ENCODE data around the gene TSHZ1.
"Not testable (repeated sequence)": the region's sequence is repeated elsewhere in the genome, so short reads cannot be mapped to it uniquely, and the experiment has no call there.

Gene TSHZ1

DNA sequence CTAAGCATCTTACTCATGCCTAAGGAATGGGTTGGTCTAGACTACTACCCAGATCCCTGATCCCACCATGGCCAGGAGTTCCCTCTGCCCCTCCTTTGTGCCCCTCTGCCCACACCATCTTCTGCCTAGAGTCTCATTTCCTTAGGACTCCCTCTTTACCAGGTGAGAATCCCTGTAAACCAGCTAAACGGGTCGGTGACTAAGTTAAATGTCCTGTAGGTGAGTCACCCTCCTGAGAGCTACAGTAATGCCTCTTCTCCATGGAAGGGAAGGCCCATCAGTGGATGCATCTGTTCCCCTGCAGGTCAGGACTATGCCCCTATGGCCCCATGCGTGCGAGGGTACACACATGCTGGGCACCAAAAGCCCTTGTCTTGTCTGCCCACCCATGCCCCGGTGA, 27.1 kb upstream of the TSHZ1 start:
- no peak for DNase-seq

DNA sequence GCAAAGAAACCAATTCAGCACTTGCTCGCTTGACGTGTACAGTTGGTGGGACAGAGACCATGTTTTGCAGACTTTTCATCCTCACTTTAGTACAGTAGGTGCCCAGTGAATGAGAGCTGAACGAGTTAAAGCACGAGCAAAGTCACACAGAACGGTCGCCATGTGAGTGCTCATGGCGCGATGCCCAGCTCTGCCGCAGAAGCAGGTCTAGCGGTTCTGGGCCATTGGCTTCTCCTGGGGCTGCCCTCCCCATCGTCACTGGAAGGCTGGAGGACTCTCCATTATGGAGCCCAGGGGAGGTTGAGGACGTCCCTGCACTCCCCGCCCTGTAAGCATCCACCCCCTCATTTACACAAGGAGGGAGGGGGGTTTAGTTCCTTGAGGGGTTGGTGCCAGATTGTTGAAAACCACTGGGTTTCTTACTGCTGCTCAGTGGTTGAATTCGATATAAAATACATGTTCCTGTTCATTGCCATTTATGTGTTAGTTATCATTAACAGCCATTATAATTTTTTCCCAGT, 26.6 kb upstream of the TSHZ1 start:
- DNase-seq: no peak

DNA sequence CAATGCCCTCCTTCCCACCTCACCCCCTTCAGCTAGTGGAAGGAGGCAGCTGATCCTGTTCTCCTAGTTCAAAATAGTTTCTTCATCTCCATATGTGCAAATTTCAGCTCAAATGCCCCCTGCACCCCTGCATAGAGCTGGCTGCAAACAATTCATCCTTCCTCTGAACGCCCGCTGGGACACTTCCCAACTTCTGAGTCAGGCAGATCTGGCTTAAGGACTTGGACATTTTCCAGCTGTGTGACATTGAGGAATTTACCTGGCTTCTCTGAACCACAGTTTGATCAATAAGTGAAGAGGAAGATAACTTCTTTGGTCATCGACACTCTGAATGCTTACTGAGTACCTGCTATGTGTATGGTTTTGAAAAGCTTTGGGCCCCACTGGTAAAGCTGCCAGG, 25.1 kb upstream of the TSHZ1 start:
- DNase-seq: no peak

DNA sequence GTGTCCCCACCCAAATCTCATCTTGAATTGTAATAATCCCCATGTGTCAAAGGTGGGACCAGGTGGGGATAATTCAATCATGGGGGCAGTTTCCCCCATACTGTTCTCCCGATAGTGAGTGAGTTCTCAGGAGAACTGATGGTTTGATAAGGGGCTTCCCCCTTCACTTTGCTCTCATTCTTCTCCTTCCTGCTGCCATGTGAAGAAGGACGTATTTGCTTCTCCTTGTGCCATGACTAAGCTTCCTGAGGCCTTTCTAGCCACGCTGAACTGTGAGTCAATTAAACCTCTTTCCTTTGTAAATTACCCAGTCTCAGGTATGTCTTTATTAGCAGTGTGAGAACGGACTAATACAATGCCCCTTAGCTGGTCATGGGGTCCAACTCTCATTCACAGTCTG, 22.9 kb upstream of the TSHZ1 start:
- DNase-seq: not testable (repeated sequence)

DNA sequence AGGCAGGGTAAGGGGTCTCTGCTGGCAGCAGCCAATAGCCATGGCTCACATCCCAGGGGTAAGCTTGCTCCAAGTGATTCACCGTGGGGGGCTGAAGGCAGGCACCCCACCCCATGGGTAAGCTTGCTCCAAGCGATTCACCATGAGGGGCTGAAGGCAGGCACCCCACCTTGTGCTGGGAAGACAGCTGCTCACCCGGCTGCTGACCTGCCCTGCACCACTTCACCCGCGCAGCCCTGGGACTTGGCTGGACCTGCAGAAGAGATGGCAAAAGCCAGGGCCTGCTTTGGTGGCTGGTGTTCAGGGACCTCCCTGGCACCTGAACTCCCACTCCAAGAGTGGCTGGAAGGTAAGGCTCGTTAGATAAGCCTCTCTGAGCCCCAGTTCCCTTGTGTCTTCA, 20.9 kb upstream of the TSHZ1 start:
- DNase-seq: no peak

DNA sequence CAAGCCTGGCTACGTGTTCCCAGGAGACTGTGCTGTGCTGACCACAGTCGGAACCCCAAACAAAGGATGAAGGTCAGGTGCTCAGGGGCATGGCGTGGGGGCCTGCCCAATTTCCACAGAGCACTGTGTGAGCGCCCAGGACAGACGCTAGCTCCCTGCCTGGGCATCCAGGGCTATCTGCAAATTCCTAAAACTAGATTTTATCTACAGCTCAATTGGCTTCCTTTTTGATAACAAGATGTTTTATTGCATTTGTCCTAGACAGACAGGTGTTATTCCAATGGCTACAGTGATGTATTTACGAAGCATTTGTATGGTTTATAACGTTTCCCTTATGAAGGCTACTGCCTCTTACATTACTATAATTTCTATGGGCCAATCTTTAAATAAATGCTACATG, 17.7 kb upstream of the TSHZ1 start:
- no peak for DNase-seq

DNA sequence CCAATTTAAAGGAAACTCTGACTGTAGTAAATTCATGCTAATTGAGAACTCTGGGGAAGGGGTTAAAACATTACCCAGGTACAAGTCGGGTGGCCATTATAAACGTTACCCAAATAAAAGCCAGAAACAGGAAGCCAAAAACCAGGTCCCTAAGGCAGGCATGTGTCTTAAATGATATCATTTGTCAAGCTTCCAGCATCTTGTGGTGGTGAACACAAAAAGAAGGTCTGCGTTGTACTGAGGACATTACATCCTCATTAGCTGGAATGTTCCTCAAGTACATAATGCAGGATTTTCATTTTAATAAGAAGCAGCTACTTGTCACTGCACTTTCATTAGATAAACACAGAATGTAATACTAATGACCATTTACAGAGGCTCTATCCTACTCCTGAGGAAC, 12.6 kb upstream of the TSHZ1 start:
- no peak for DNase-seq

DNA sequence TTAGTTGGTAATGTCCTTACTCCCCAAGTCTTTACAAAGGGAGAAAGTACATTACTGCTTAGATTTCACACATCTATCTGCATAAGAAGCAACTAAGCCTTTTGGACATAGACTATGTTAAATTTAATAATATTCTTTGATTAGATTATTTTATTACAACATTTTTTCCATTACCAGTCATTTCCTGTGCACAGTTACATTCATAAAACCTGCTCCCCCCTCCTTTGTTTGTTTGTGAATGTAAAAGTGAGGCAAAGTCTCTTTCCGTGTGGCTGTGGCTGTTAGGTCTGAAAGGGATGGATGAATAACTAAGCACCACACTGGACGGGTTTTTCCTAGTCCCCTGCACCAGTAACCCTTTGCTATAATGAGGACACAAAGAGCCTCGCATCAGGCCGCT, 11.3 kb upstream of the TSHZ1 start:
- DNase-seq: no peak

DNA sequence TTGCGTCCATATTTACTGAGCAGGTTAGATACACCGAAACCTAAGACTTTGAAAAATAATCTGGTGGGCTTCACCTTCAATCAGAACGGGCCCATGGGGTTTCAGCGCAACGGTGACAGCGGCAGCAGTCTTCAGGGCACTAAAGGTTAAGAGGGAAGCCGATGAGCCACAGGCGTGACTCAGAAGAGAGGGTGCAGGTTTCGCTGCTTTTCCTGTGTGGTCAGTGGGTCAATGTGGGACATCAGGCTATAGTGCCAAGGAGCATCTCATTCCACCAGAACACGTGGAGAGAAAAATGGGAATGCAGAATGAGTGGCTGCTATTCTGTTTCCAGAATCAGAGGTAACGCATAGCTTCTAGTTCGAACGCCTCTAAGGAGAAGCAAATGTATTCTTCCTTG, 10.5 kb upstream of the TSHZ1 start:
- DNase-seq: no peak

DNA sequence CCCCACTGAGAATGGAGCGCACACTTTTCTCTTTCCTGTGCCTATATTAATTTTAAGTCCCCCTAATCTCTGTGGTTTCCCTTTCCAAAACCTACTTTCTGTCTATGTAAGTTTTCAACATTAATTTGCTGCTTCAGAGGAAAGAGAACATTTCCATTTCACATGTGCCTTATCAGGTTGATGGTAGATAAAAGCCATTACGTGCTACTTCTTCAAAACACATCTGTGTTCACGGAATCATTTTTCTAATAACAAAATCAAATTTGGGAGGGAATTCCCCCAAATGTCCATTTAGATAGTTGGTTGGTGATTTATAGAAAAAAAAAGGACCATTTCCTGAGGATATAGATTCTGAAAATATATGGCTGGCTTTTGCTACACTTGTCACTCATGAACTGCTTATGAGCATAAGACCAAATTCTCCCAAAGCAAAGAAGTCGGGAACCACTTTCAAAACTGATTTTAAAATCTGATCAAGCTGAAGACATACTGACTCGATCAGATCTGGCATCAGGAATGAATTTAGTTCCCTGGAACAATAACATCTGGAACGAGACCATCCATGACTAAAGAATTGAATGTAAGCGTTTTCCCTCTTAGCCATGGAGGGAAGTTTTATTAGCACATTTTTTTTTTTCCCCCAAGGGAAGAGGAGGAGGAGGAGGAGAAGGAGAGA, 9.9 kb upstream of the TSHZ1 start:
- no peak for DNase-seq

DNA sequence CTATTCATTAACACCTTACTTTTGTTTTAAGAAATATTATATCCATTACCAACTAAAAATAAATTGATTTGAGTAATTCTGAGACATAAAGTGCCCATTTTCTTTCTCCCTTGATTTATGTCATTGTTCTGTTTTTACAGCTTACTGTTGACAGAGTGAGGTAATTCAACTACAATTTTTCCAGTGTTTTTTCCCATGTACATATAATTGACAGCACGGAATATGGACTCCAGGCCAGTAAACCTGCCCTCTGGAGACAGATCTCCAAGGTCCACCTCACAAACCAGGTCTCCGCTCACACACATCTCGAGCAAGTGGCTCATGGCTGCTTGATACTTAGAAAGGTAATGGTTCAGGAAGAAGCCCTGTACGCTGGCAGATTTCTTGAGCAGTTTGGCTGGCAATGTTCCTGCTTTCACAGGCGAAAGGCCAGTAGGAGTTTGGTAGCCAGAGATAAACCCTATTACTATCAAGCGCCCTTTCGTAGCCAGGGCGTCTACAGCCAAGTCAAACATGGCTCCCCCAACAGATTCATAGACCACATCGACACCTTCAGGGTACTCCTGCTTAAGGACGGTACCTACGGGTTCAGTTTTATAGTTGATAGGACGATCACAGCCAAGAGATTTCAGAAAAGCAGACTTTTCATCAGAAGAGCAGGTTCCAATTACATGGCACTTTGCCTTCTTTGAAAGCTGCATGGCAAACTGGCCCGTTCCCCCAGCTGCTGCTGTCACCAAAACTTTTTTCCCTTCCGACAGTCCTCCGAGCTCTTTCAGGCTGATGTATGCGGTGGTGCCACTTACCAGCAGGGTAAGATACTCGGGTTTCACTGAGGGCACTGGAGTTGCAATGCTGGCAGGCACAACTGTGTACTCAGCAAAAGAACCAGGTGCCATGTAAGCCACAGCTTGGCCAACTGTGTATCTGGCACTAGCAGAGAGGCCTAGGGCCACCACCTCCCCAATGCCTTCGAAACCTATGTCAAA, 9.0 kb upstream of the TSHZ1 start:
- peak; percentile 80 for DNase-seq

DNA sequence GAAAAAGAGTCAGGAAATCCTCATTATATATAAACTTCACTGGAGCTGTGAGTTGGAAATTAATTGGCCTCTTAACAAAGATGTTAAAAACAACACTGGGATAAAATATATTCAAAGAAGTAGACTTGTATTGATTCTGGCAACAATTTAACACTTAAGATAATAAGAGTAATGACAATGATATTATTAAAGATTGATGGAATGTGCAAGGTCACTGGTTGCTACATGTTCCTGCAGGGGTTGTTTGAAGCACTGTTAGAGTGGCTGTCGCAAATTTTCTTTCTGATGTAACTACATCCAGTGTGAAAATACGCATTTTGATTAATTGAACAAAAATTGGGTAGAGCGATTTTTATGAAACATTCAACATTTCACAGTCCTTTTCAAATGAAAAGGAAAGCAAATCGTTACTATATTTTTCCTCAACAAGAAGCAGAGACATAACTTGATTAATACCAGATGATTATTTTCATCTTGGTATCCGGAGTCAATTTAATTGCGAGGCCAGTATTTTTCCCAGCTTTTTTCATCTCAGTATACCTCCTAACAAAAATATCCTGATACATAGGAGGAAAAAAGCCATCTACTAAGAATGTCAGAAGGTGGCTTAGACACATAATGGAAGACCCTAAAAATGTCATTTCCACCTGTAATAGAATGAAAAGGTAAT, 7.8 kb upstream of the TSHZ1 start:
- DNase-seq: no peak

DNA sequence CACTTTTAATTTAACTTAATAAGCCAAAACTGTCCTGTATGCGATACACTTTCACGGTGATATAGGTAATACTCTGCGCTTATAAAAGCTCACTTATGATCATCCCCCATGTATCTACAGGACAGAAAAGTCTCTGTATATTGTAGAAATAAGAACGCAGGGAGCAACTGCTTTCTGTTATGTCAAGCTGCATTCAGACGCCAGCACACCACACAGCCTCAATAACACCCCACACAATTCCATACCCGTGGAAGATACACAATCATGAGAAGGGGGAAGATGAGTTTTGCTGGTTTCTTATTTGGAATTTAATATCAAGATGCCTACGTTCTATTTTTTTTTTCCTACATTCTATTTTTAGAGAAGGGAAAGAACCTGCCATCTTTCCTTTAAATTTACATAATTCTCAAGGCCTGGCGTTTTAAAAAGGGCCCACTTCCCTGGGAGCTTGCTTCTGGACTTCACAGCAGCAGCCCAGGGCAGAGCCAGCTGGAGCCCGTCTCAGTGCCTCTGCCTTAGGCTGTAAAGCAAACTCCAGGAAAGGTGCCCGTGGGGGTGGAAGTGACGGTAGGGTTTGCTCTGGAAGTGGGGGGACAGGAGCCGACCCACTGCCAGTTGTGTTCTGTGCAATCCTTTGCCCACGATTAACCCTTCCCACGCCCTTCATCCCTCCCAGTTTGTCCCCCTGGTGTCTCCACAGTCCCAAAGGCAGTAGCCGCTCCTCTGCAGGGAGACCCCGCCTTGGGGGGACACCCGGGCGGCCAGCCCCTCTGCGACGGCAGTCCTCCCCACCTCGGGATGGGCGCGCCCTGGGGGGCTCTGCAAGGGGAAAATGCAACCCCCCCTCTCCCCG, 7.0 kb upstream of the TSHZ1 start:
- peak; percentile 71 for DNase-seq

DNA sequence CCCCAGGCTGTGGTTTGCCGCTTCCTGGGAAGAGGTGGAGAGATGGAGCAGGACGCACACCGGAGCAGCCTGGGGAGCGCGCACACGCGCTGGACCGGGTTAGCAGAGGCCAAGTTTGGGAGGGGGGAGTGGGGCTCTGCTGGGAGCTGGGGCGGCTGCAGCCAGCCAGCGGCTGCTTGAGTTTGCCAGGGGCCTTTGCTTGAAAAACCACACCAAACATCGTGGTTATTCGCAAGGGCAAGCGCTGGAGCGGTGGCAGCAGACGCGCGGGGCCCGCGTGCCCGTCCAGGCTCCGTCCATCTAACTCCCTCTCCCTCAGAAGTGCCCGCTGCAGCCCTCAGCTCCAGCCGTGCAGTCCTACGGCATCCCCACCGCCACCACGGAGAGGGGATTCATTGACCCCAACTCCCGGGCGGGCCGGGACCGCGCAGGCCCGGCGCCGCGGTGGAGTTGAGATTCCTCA, 6.3 kb upstream of the TSHZ1 start:
- DNase-seq: peak; percentile 63

DNA sequence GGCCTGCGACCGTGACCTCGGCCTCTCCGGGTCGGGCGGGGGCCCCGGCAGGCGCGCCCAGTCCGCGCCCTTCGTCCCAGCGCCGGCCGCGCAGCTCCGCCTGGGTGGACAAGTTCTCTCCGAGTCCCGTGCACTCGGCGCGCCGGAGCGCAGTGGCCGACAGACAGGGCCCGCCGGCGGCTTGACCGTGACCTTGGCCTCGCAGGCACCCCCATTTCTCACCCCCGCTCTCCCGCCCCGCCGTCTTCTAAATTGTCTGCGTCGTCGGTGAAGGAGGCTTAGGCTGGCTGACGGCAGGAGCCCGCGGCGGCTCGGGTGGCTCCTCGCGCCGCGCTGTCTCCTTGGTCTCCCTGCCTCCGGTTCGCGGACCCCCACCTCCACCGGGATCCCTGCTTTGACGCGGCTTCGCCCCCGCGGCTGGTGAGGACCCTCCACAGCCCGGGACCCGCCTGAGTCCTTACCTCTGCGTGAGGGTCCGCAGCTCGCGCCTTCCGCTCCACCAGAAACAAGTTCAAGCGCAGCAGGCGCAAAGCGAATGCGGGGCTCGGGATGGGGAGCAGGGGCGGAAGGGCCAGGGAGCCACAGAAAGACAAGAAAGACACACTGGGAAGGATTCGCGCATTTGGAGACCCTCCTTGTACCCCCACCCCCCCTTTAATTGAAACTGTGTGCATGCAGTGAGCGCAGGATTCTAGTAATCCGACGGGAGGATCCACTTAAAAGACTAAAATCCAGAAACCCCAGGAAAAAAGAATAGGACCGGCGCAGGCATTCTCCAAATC, 5.7 kb upstream of the TSHZ1 start:
- DNase-seq: peak; percentile 41

DNA sequence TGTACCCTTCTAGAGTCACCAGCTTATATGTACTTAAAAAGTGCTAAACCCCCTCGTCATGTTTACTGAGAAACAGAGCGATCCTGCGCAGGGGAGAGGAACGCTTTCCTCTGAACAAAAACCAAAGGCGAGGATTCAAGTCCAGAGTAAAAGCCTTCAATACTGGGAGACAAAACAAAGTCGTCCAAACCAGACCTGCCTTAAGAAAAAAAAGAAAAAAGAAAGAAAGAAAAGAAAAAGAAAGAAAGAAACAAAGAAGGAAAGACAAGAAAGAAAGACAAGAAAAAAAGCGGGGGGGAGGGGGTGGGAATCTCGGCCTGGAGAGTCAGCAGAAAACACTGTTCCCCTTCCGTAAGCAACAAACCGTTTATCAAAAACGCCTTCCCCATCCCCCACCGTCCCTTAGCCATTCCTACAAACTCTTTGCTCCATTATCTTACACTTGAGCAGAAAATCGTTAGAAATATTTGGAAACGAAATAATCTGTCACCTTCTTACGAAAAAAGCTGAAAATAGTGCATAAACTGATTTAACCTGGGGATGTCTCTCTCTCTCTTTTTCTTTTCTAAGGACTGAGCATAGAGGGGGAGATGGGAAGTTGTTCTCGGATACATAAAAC, 5.0 kb upstream of the TSHZ1 start:
- no peak for DNase-seq

DNA sequence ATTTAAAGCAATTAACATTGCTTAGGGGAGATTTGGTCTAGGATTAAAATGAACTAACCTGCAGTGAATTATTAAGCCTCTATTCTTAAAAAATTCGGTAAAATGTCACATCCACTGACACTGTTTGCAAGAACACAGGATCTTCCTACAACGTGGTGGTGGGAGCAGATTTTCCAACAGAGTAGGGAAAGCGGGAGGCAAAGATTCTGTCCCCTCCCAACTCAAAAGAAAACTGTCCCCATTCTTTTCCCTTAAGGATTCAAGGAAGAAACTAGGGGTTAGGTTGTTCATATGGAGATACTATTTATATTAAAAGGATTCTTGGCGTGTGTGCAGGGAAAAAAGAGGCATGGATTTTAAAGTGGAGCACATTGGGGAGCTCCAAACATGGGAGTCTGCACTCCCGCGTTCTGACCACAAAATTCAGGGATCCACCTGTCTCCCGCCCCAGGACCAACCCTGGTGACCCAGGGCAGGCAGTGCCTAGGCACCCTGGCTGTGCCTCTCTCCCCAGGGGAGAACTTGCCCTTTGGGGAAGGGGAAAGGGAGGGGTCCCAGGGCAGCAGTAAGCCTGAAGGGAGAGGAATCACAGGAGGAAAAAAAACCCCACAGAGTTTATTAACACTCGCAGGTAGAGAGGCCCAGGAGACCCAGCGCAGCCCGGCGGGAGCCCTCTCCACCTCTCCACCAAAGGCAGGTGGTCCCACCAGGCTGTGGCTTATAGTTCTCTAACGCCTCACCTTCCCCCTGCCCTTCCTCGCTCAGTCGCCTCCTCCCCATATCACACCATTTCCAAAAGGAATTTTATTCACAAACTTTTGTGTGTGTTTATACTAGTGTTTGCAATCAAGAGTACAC, 3.9 kb upstream of the TSHZ1 start:
- DNase-seq: no peak

DNA sequence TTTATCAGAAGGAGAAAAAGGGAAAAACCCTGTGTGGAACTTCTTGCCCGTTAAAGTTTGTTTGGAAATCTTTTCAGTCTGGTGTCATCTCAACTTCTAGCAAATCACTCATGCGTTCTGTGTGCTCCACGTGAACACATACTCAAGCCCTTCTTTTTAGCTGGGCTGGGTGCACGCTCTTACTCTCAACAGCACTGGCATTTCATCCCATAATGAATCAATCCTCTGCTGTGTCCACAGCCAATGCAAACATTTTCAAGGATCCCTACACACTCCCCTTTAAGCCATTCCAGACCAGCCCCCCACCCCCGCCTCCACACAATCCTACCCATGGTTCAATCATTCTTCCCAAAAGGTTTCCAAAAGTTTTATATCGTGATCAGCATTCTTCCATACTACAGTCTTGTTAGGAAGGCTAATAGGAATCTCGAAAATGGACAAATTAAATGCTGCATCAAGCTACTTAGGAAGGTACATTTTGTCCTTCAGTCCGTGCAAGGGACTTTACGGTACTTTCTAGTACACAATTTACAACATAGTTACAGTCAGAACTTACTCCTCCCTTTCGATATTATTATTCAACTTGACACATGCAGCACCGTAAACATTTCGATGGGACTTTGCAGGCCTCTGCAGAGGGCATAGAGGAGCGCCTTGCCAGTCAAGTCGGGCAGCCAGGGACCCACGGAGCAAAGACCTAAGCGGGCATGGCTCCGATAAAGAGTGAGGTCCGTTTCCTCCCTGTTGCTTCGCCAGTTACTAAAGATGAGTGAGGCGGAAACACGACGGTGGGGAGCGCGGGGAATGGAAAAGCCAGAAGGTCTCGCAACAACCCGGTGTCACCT, 3.1 kb upstream of the TSHZ1 start:
- DNase-seq: no peak

All from femur (tissue), 1 donor.